ENCODE results near the gene XAF1.

GRCh38 chr17:6799738-6800137, 43.9 kb downstream of the XAF1 start:
- no peak for TF ChIP-seq CTCF (conservative IDR thresholded peaks at IDR 0.05; ENCODE audit: low read length)
- no peak for TF ChIP-seq EZH2phosphoT487 (IDR thresholded peaks at IDR 0.05; ENCODE audit: borderline replicate concordance)

All from Loucy (cell line).